Fibroblast of lung (primary cell): ENCODE measurements around the gene ZCWPW2. TPM values are rescaled to one million over a fixed set of nuclear protein-coding genes. Genes with fewer than 3 reads are reported as not detected.

Source experiments
- DNase-seq, 2 donors: peaks; one replicate each; pipeline versions ENCODE4 v3.0.0 to v3.0.0-alpha.2; 2010; ENCODE audit warnings: low read depth in 2 of 2
- H2AFZ ChIP-seq: 2 replicates; pipeline ENCODE4 v1.5.1; 2012; ENCODE audit warnings: low read length, control low read depth, inconsistent platforms
- H3K27ac ChIP-seq: 2 replicates; pipeline ENCODE4 v1.5.1; 2011; ENCODE audit warnings: low read length, control low read depth; ENCODE audit not compliant: insufficient read depth
- H3K27me3 ChIP-seq: 2 replicates; pipeline ENCODE4 v1.5.1; 2011; ENCODE audit warnings: mild to moderate bottlenecking, low read length; ENCODE audit not compliant: control insufficient read depth, insufficient read depth
- H3K36me3 ChIP-seq: 2 replicates; pipeline ENCODE4 v1.5.1; 2011; ENCODE audit warnings: low read length; ENCODE audit not compliant: control insufficient read depth, insufficient read depth
- H3K4me1 ChIP-seq: 2 replicates; pipeline ENCODE4 v1.5.1; 2011; ENCODE audit warnings: low read length; ENCODE audit not compliant: control insufficient read depth, insufficient read depth; ENCODE audit errors: extremely low read depth
- H3K4me2 ChIP-seq: 2 replicates; pipeline ENCODE4 v1.5.1; 2011; ENCODE audit warnings: low read length, control low read depth; ENCODE audit not compliant: insufficient read depth; ENCODE audit errors: extremely low read depth
- H3K4me3 ChIP-seq, 4 experiments: fragments of 200-600 bp in 1 of 4; sonication (generic) in 1 of 4; replicated peaks in 1 of 4; 2 replicates each; pipeline ENCODE4 v1.5.1; 2011 to 2016; ENCODE audit warnings: low read length in 4 of 4, low read depth in 3 of 4, mild to moderate bottlenecking in 3 of 4, control low read depth in 2 of 4, inconsistent platforms in 1 of 4, mixed read lengths in 1 of 4; ENCODE audit not compliant: insufficient read depth in 1 of 4; ENCODE audit errors: control extremely low read depth in 1 of 4
- H3K79me2 ChIP-seq: 2 replicates; pipeline ENCODE4 v1.5.1; 2012; ENCODE audit warnings: mild to moderate bottlenecking, low read length, inconsistent platforms; ENCODE audit not compliant: control insufficient read depth, insufficient read depth
- H3K9ac ChIP-seq: 2 replicates; pipeline ENCODE4 v1.5.1; 2011; ENCODE audit warnings: mild to moderate bottlenecking, low read length, control low read depth; ENCODE audit not compliant: insufficient read depth
- H3K9me3 ChIP-seq: 2 replicates; pipeline ENCODE4 v1.5.1; 2012; ENCODE audit warnings: low read depth, low read length; ENCODE audit not compliant: control insufficient read depth, insufficient read depth
- H4K20me1 ChIP-seq: 2 replicates; pipeline ENCODE4 v1.5.1; 2011; ENCODE audit warnings: low read length; ENCODE audit not compliant: control insufficient read depth, insufficient read depth; ENCODE audit errors: extremely low read depth
- CTCF ChIP-seq, 2 donors: IDR thresholded peaks in 1 of 2; conservative IDR thresholded peaks in 1 of 2; 1 replicate in 1 of 2; 2 replicates in 1 of 2; pipeline ENCODE4 v1.5.1; 2011 to 2012; ENCODE audit warnings: low read length in 2 of 2, control low read depth in 1 of 2, inconsistent platforms in 1 of 2, low read depth in 1 of 2, mild to moderate bottlenecking in 1 of 2
- EZH2 ChIP-seq: IDR thresholded peaks from 2 replicates; pipeline ENCODE4 v1.5.1; 2012; ENCODE audit warnings: low read length, control low read depth, mild to moderate bottlenecking; ENCODE audit errors: missing control alignments
- polyA plus RNA-seq, 2 donors: library from polyadenylated mRNA; depleted of rRNA in 1 of 2; stranded (reverse) in 1 of 2; unstranded in 1 of 2; fragments of >200 nt; gene quantifications; 2 replicates each; pipeline ENCODE4 v1.2.1, GENCODE V29; 2011 to 2012; ENCODE audit warnings: missing spikeins in 1 of 2
- total RNA-seq: library from RNA; depleted of rRNA; stranded (reverse); fragments of >200 nt; gene quantifications from 2 replicates; pipeline ENCODE4 v1.2.1, GENCODE V29; 2014

ZCWPW2 gene
- total and polyA plus RNA-seq, 2 donors (not counting 1 experiment from before 2014, with no cell fraction given): 0.68 to 1.7 TPM

DNA sequence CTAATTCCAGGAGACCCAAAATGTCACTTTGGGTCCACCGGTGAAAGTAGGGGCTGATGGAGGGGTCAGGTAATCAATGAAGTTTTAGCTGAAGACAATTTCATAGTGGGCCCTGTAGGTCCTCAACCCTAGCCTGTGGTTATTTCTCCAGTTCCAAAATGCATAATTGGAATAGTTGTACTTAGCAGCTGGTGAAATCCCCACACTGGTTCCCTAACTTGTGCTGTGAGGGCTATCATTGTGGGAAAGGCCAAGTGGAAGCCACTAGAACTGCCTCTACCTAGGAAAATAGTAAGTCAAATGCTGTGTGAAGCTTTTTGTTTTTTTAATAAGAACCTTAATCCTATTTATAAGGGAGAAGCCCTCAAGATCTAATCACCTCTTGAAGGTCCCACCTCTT lies 193.8 kb downstream of the ZCWPW2 start:
- Histone ChIP-seq H3K4me3 (no peak overlapping the region), H3K36me3 (no peaks in the 10 kb centered on the region), H3K27me3 (no peaks in the 10 kb centered on the region), H2AFZ (no peak overlapping the region), H4K20me1 (no peaks in the 10 kb centered on the region), H3K79me2 (no peaks in the 10 kb centered on the region), H3K27ac (no peak overlapping the region), H3K9me3 (no peaks in the 10 kb centered on the region), H3K4me1 (no peaks in the 10 kb centered on the region), H3K9ac (no peak overlapping the region), H3K4me2 (no peak overlapping the region)
- no peak for DNase-seq
- TF ChIP-seq CTCF (conservative IDR thresholded peaks at IDR 0.05 in 1 of 2, IDR thresholded peaks at IDR 0.05 in 1 of 2; ENCODE audit: low read depth in 1 of 2, low read length in 2 of 2) (no peak), EZH2 (no peak)

DNA sequence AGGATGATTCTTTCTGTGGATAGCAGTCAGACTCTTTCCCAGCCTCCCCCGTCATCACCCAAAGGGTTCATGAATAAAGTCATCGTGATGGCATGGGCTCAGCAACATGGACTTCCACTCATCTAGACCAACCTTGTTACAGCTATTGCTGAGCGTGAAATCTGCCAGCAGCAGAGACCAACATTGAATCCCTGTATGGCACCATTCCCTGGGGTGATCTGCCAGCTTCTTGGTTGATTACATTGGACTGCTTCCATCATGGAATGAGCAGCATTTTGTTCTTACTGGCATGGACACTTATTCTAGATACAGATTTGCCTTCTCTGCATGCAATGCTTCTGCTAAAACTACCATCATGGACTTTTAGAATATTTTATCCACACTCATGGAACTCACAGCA lies 195.7 kb downstream of the ZCWPW2 start:
- Histone ChIP-seq H3K4me3 (no peak overlapping the region), H2AFZ (no peak overlapping the region), H3K79me2 (no peaks in the 10 kb centered on the region), H3K27ac (no peak overlapping the region), H3K4me2 (no peak overlapping the region), H3K4me1 (no peaks in the 10 kb centered on the region), H3K27me3 (no peaks in the 10 kb centered on the region), H3K9ac (no peak overlapping the region), H4K20me1 (no peaks in the 10 kb centered on the region), H3K36me3 (no peaks in the 10 kb centered on the region), H3K9me3 (no peaks in the 10 kb centered on the region)
- no peak for TF ChIP-seq CTCF (conservative IDR thresholded peaks at IDR 0.05 in 1 of 2, IDR thresholded peaks at IDR 0.05 in 1 of 2; ENCODE audit: low read depth in 1 of 2, low read length in 2 of 2)
- no peak for DNase-seq

GRCh38 chr3:28544831-28545230 lies 196.3 kb downstream of the ZCWPW2 start:
- Histone ChIP-seq H3K27me3 (no peaks in the 10 kb centered on the region), H3K9me3 (no peaks in the 10 kb centered on the region), H3K4me1 (no peaks in the 10 kb centered on the region), H3K4me2 (no peak overlapping the region), H3K79me2 (no peaks in the 10 kb centered on the region), H3K4me3 (no peak overlapping the region), H4K20me1 (no peaks in the 10 kb centered on the region), H3K36me3 (no peaks in the 10 kb centered on the region), H3K9ac (no peak overlapping the region), H2AFZ (no peak overlapping the region), H3K27ac (no peak overlapping the region)
- no peak for TF ChIP-seq EZH2
- no peak for TF ChIP-seq CTCF (conservative IDR thresholded peaks at IDR 0.05 in 1 of 2, IDR thresholded peaks at IDR 0.05 in 1 of 2; ENCODE audit: low read depth in 1 of 2, low read length in 2 of 2)
- DNase-seq: no peak
